Erythroblast (primary cell): ENCODE results near the gene COPA.

Experiments used
- GATA1 ChIP-seq: IDR thresholded peaks from 2 replicates; pipeline ENCODE4 v1.6.1; 2011; ENCODE audit warnings: low read depth, mild to moderate bottlenecking, control low read depth, low read length, moderate library complexity
- POLR2A ChIP-seq: IDR thresholded peaks from 2 replicates; pipeline ENCODE4 v1.6.1; 2011; ENCODE audit warnings: mild to moderate bottlenecking, low read length

- TF ChIP-seq POLR2A = no peak
- TF ChIP-seq GATA1 = no peak
Observed at GRCh38 chr1:160284220-160284781, 58.7 kb downstream of the COPA start.
